Keratinocyte (primary cell): ENCODE data around the gene CARD8. TPM values are rescaled to one million over a fixed set of nuclear protein-coding genes. Genes with fewer than 3 reads are reported as not detected.
"Not testable (repeated sequence)": the region's sequence is repeated elsewhere in the genome, so short reads cannot be mapped to it uniquely, and the experiment has no call there.

ENCODE experiments used
- DNase-seq: peaks from one replicate; pipeline ENCODE4 v3.0.0-alpha.2; 2011; ENCODE audit warnings: low read depth, missing footprints, low spot score
- FAIRE-seq: peaks from 2 replicates; lab custom pipeline; 2011; peaks lifted over from hg19 to GRCh38; lab: Jason Lieb, UNC
- H2AFZ ChIP-seq: 2 replicates; pipeline ENCODE4 v1.6.0; 2012; ENCODE audit warnings: low read length, control low read depth, inconsistent platforms; ENCODE audit not compliant: control insufficient read depth
- H3K27ac ChIP-seq: 2 replicates; pipeline ENCODE4 v1.5.1; 2011; ENCODE audit warnings: low read length; ENCODE audit not compliant: control insufficient read depth, insufficient read depth
- H3K27me3 ChIP-seq: 3 replicates; pipeline ENCODE4 v1.6.0; 2011; ENCODE audit warnings: low read length; ENCODE audit not compliant: control insufficient read depth, insufficient read depth; ENCODE audit errors: extremely low read depth
- H3K36me3 ChIP-seq, 2 experiments: 2 replicates in 1 of 2; 3 replicates in 1 of 2; pipeline ENCODE4 v1.5.1; 2011; ENCODE audit warnings: low read length in 2 of 2, mild to moderate bottlenecking in 1 of 2; ENCODE audit not compliant: control insufficient read depth in 2 of 2, insufficient read depth in 2 of 2; ENCODE audit errors: extremely low read depth in 1 of 2
- H3K4me1 ChIP-seq: 3 replicates; pipeline ENCODE4 v1.5.1; 2011; ENCODE audit warnings: low read length; ENCODE audit not compliant: control insufficient read depth, insufficient read depth; ENCODE audit errors: extremely low read depth
- H3K4me2 ChIP-seq: 3 replicates; pipeline ENCODE4 v1.6.0; 2011; ENCODE audit warnings: low read depth, low read length; ENCODE audit not compliant: control insufficient read depth, insufficient read depth; ENCODE audit errors: extremely low read depth
- H3K4me3 ChIP-seq, 3 experiments: fragments of 200-600 bp in 1 of 3; sonication (generic) in 1 of 3; 2 replicates in 2 of 3; 3 replicates in 1 of 3; pipeline ENCODE4 v1.5.1; 2011 to 2016; ENCODE audit warnings: low read length in 3 of 3, mild to moderate bottlenecking in 3 of 3, control low read depth in 2 of 3, inconsistent platforms in 1 of 3, low read depth in 1 of 3, mixed read lengths in 1 of 3, mixed run types in 1 of 3, moderate library complexity in 1 of 3; ENCODE audit not compliant: control insufficient read depth in 2 of 3, insufficient read depth in 2 of 3; ENCODE audit errors: extremely low read depth in 1 of 3
- H3K79me2 ChIP-seq: 2 replicates; pipeline ENCODE4 v1.6.0; 2012; ENCODE audit warnings: low read length; ENCODE audit not compliant: control insufficient read depth, insufficient read depth
- H3K9ac ChIP-seq: 3 replicates; pipeline ENCODE4 v1.6.0; 2011; ENCODE audit warnings: low read length; ENCODE audit not compliant: control insufficient read depth, insufficient read depth; ENCODE audit errors: extremely low read depth
- H3K9me1 ChIP-seq: 3 replicates; pipeline ENCODE4 v1.6.0; 2011; ENCODE audit warnings: low read length; ENCODE audit not compliant: control insufficient read depth, insufficient read depth; ENCODE audit errors: extremely low read depth
- H3K9me3 ChIP-seq: 2 replicates; pipeline ENCODE4 v1.5.1; 2012; ENCODE audit warnings: low read depth, low read length; ENCODE audit not compliant: control insufficient read depth
- H4K20me1 ChIP-seq: 3 replicates; pipeline ENCODE4 v1.6.0; 2011; ENCODE audit warnings: low read length; ENCODE audit not compliant: control insufficient read depth, insufficient read depth; ENCODE audit errors: extremely low read depth
- EZH2 ChIP-seq: IDR thresholded peaks from one replicate; pipeline ENCODE4 v1.6.1; 2012; ENCODE audit warnings: inconsistent platforms, mild to moderate bottlenecking, low read length, moderate library complexity
- dilution Hi-C: fragments of 300-500 bp; cut with MboI; formaldehyde crosslinking; loops from one replicate; pipeline ENCODE4 v1.7.0; 2020; ENCODE audit warnings: low sequenced_read_pairs; ENCODE audit not compliant: extremely low pct_ligation_motif_present
- polyA plus RNA-seq, 5 experiments: library from polyadenylated mRNA; depleted of rRNA in 3 of 5; stranded (reverse) in 3 of 5; stranded (forward) in 1 of 5; unstranded in 1 of 5; fragments of >200 nt; gene quantifications; 1 replicate in 1 of 5; 2 replicates in 3 of 5; 3 replicates in 1 of 5; pipeline versions ENCODE4 v1.2.1 to v1.2.3, GENCODE V29; 2011 to 2012; ENCODE audit warnings: missing spikeins in 2 of 5, low read depth in 1 of 5, low replicate concordance in 1 of 5
- TF ChIP-seq, protein P1 (sequence below), 3 experiments: IDR thresholded peaks in 1 of 3; conservative IDR thresholded peaks in 1 of 3; optimal IDR thresholded peaks in 1 of 3; 2 replicates in 2 of 3; 3 replicates in 1 of 3; pipeline versions ENCODE3 to v1.5.1; 2011; ENCODE audit warnings: low read length in 3 of 3, mild to moderate bottlenecking in 3 of 3, moderate library complexity in 2 of 3, control low read depth in 1 of 3, inconsistent platforms in 1 of 3; ENCODE audit not compliant: insufficient read depth in 2 of 3; ENCODE audit errors: extremely low read depth in 1 of 3

The CARD8 gene
- polyA plus RNA-seq, 1 donor (not counting 4 experiments of a cell fraction or from before 2014, with no cell fraction given) = 5.2 TPM

- H3K9me3 ChIP-seq = no peaks in the 10 kb centered on the region
- no peak overlapping the region for H3K27ac ChIP-seq
- no peak for FAIRE-seq
- peaks cover 0 to 1% of the 10 kb centered on the region in 2 experiments for H3K36me3 ChIP-seq
- no peaks in the 10 kb centered on the region for H3K9me1 ChIP-seq
- TF ChIP-seq, protein P1, sequence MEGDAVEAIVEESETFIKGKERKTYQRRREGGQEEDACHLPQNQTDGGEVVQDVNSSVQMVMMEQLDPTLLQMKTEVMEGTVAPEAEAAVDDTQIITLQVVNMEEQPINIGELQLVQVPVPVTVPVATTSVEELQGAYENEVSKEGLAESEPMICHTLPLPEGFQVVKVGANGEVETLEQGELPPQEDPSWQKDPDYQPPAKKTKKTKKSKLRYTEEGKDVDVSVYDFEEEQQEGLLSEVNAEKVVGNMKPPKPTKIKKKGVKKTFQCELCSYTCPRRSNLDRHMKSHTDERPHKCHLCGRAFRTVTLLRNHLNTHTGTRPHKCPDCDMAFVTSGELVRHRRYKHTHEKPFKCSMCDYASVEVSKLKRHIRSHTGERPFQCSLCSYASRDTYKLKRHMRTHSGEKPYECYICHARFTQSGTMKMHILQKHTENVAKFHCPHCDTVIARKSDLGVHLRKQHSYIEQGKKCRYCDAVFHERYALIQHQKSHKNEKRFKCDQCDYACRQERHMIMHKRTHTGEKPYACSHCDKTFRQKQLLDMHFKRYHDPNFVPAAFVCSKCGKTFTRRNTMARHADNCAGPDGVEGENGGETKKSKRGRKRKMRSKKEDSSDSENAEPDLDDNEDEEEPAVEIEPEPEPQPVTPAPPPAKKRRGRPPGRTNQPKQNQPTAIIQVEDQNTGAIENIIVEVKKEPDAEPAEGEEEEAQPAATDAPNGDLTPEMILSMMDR (optimal IDR thresholded peaks at IDR 0.05 in 1 of 3, IDR thresholded peaks at IDR 0.05 in 1 of 3, conservative IDR thresholded peaks at IDR 0.05 in 1 of 3; ENCODE audit: extremely low read depth in 1 of 3, insufficient read depth in 2 of 3, low read length in 3 of 3) = no peak
- no peak for TF ChIP-seq EZH2
- H2AFZ ChIP-seq = no peak overlapping the region
- H3K4me1 ChIP-seq = no peaks in the 10 kb centered on the region
- H3K79me2 ChIP-seq = no peaks in the 10 kb centered on the region
- dilution Hi-C loops = no loop called here
- no peaks in the 10 kb centered on the region for H3K27me3 ChIP-seq
- no peak overlapping the region for H3K9ac ChIP-seq
- H3K4me3 ChIP-seq = no peak overlapping the region
- no peak for DNase-seq
- no peaks in the 10 kb centered on the region for H4K20me1 ChIP-seq
- no peak overlapping the region for H3K4me2 ChIP-seq
These were observed 25.1 kb downstream of the CARD8 start for GRCh38 chr19:48230555-48231129.

- no peaks in the 10 kb centered on the region for H3K9me3 ChIP-seq
- TF ChIP-seq EZH2 = no peak
- TF ChIP-seq, protein P1 (optimal IDR thresholded peaks at IDR 0.05 in 1 of 3, IDR thresholded peaks at IDR 0.05 in 1 of 3, conservative IDR thresholded peaks at IDR 0.05 in 1 of 3; ENCODE audit: extremely low read depth in 1 of 3, insufficient read depth in 2 of 3, low read length in 3 of 3) = no peak
- no peaks in the 10 kb centered on the region for H3K27me3 ChIP-seq
- no peak overlapping the region for H3K4me3 ChIP-seq
- dilution Hi-C loops = no loop called here
- H3K9me1 ChIP-seq = no peaks in the 10 kb centered on the region
- FAIRE-seq = no peak
- no peak overlapping the region for H2AFZ ChIP-seq
- no peak overlapping the region for H3K4me2 ChIP-seq
- H3K36me3 ChIP-seq = no peaks in the 10 kb centered on the region
- H3K79me2 ChIP-seq = no peaks in the 10 kb centered on the region
- H3K9ac ChIP-seq = no peak overlapping the region
- DNase-seq = no peak
- no peak overlapping the region for H3K27ac ChIP-seq
- no peaks in the 10 kb centered on the region for H4K20me1 ChIP-seq
- no peaks in the 10 kb centered on the region for H3K4me1 ChIP-seq
These were observed 34.1 kb downstream of the CARD8 start for GRCh38 chr19:48221628-48222027.

DNA sequence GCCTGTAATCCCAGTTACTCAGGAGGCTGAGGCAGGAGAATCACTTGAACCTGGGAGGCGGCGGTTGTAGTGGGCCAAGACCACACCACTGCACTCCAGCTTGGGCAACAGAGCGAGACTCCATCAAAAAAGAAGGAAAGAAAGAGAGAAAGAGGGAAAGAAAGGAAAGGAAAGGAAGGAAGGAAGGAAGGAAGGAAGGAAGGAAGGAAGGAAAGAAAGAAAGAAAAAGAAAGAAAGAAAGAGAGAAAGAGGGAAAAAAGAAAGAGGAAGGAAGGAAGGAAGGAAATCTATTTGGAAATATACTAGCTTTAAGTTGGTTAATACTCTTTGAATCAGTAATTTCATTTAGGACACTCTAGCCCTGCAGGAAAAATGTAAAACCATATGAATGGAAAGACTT, 34.9 kb downstream of the CARD8 start:
- H3K9me1 ChIP-seq, dilution Hi-C loops, FAIRE-seq: not testable (repeated sequence)

More for the DNA sequence above, 34.9 kb downstream of the CARD8 start:
- not testable (repeated sequence) for H3K27ac ChIP-seq, H3K36me3 ChIP-seq, H3K79me2 ChIP-seq, H3K9me3 ChIP-seq, H4K20me1 ChIP-seq, H3K4me2 ChIP-seq, DNase-seq, H2AFZ ChIP-seq, H3K4me3 ChIP-seq, H3K9ac ChIP-seq, H3K4me1 ChIP-seq, H3K27me3 ChIP-seq
